Measurements from ENCODE around the gene CDC42BPB. TPM values are rescaled to one million over a fixed set of nuclear protein-coding genes. Genes with fewer than 3 reads are reported as not detected.

The CDC42BPB gene
- total and polyA plus RNA-seq, 2 of the 13 experiments (the other 11 are each of a cell fraction or from before 2014, with no cell fraction given) = 19.7 to 32.3 TPM

GRCh38 chr14:102980409-102980810 is 76.9 kb downstream of the CDC42BPB start:
- peaks cover 15 to 60% of the 10 kb centered on the region in 2 experiments; a peak in 4 of 5 replicates for H3K36me3 ChIP-seq (replicated peaks in 1 of 2; ENCODE audit: control insufficient read depth in 1 of 2, insufficient read depth in 2 of 2, low read length in 2 of 2)
- H4K20me1 ChIP-seq (ENCODE audit: insufficient read depth, low read length) = no peaks in the 10 kb centered on the region
- intact Hi-C loops (cut with micrococcal nuclease; ENCODE audit: unreplicated experiment) = no loop called here
- no peak overlapping the region for H3K27ac ChIP-seq (ENCODE audit: extremely low read length, insufficient read depth, low read length)
- CTCF ChIA-PET (ENCODE audit: low intra/inter-chr PET ratio, low total read pairs) = no interaction called here
- no peaks in the 10 kb centered on the region; a peak in 1 of 5 replicates for H3K27me3 ChIP-seq (ENCODE audit: control insufficient read depth in 1 of 2, insufficient read depth in 2 of 2, low read length in 2 of 2)
- no peak overlapping the region for H2AFZ ChIP-seq (ENCODE audit: low read length)
- no peak for ATAC-seq
- in situ Hi-C loops (cut with HindIII; ENCODE audit: extremely low pct_ligation_motif_present, low pct_unique_long_range_greater_than_20kb) = no loop called here
- no peak for DNase-seq (ENCODE audit: low spot score)
- no peak overlapping the region for H3K4me2 ChIP-seq (ENCODE audit: low read depth, low read length)
- no peak overlapping the region for H3K9ac ChIP-seq (ENCODE audit: insufficient read depth, low read depth, low read length)
- H3K79me2 ChIP-seq (ENCODE audit: insufficient read depth, low read length) = no peaks in the 10 kb centered on the region
- BruUV-seq (replicated peaks) = no TSS peak
- no peak for FAIRE-seq
- no peaks in the 10 kb centered on the region for H3K9me3 ChIP-seq (ENCODE audit: low read length)
- H3K4me3 ChIP-seq (replicated peaks in 1 of 3; ENCODE audit: insufficient read depth in 1 of 3, low read depth in 2 of 3, low read length in 3 of 3) = no peak overlapping the region
- 100% methylated on average over 8 of the region's 8 CpGs for WGBS (ENCODE audit: low lambda C conversion rate)
- POLR2A ChIA-PET = no interaction called here
- no peaks in the 10 kb centered on the region for H3K4me1 ChIP-seq (ENCODE audit: insufficient read depth, low read length)
- TF ChIP-seq NR0B2 (CRISPR knock-in tag; IDR thresholded peaks at IDR 0.05) = no peak
- TF ChIP-seq TCF7 (IDR thresholded peaks at IDR 0.05; ENCODE audit: low read depth) = no peak
- no peak for TF ChIP-seq PLSCR1 (CRISPR knock-in tag; IDR thresholded peaks at IDR 0.05; ENCODE audit: borderline replicate concordance)
- TF ChIP-seq ZNF280B (CRISPR knock-in tag; IDR thresholded peaks at IDR 0.05; ENCODE audit: borderline replicate concordance) = no peak
- no peak for TF ChIP-seq ZMAT5 (CRISPR knock-in tag; IDR thresholded peaks at IDR 0.05; ENCODE audit: borderline replicate concordance, low read depth)
- TF ChIP-seq GABPB1 (CRISPR knock-in tag; IDR thresholded peaks at IDR 0.05) = no peak
- no peak for TF ChIP-seq PHF20 (CRISPR knock-in tag; IDR thresholded peaks at IDR 0.05)
- TF ChIP-seq BRD4 (CRISPR knock-in tag; IDR thresholded peaks at IDR 0.05) = no peak
- no peak for TF ChIP-seq NCOA5 (CRISPR knock-in tag; IDR thresholded peaks at IDR 0.05)
- no peak for TF ChIP-seq HDAC6 (IDR thresholded peaks at IDR 0.05; ENCODE audit: low read depth, low read length)
- TF ChIP-seq SNAPC5 (CRISPR knock-in tag; IDR thresholded peaks at IDR 0.05; ENCODE audit: borderline replicate concordance) = no peak
- no peak for TF ChIP-seq ZNF547 (CRISPR knock-in tag; IDR thresholded peaks at IDR 0.05)
- no peak for TF ChIP-seq ZNF784 (CRISPR knock-in tag; IDR thresholded peaks at IDR 0.05; ENCODE audit: borderline replicate concordance)
- TF ChIP-seq ZNF260 (CRISPR knock-in tag; IDR thresholded peaks at IDR 0.05; ENCODE audit: borderline replicate concordance, low read depth) = no peak
- no peak for TF ChIP-seq JUNB (CRISPR knock-in tag; IDR thresholded peaks at IDR 0.05; ENCODE audit: borderline replicate concordance)
- TF ChIP-seq ZNF292 (CRISPR knock-in tag; IDR thresholded peaks at IDR 0.05; ENCODE audit: borderline replicate concordance, low read depth) = no peak
- TF ChIP-seq HOMEZ (CRISPR knock-in tag; IDR thresholded peaks at IDR 0.05; ENCODE audit: low read depth) = no peak
